HCT116 (cell line): ENCODE measurements around the gene MAGIX. TPM values are rescaled to one million over a fixed set of nuclear protein-coding genes. Genes with fewer than 3 reads are reported as not detected.
"Not testable (repeated sequence)": the region's sequence is repeated elsewhere in the genome, so short reads cannot be mapped to it uniquely, and the experiment has no call there.

Experiments
- ATAC-seq: fragments of 200-7000 bp; cut with Tn5 transposase; 2 replicates; pipeline ENCODE4 v1.9.1; 2020; ENCODE audit warnings: mild to moderate bottlenecking, moderate library complexity
- BruUV-seq: library from RNA; stranded (reverse); fragments of 400-500 nt; replicated peaks from 2 replicates; lab custom pipeline; 2021; lab: Mats Ljungman, UMichigan
- CTCF ChIA-PET: fragments of 300-600 bp; sonication (Branson Sonifier 250); formaldehyde crosslinking; loops from one replicate; lab custom pipeline; 2021; ENCODE audit warnings: antibody characterized with exemption; lab: Charles Lee
- POLR2A ChIA-PET: fragments of 300-600, 350-600 bp; sonication (Branson Sonifier 250); formaldehyde crosslinking; loops from one replicate; lab custom pipeline; 2021; ENCODE audit warnings: antibody characterized with exemption; lab: Charles Lee
- RAD21 ChIA-PET, 2 experiments: fragments of 300-600 bp; sonication (Branson Sonifier 250); formaldehyde crosslinking; loops; one replicate each; lab custom pipeline; 2023; ENCODE audit warnings: low total read pairs in 2 of 2; ENCODE audit not compliant: uncharacterized antibody in 2 of 2, unreplicated experiment in 2 of 2, low non-redundant PET in 1 of 2; lab: Charles Lee
- DNase-seq: peaks from one replicate; pipeline ENCODE4 v3.0.0-alpha.2; 2010; ENCODE audit warnings: low read depth, low spot score
- H2AFZ ChIP-seq: fragments of 200-600 bp; shearing (Covaris generic), sonication (generic); 2 replicates; pipeline ENCODE4 v1.6.1; 2017; ENCODE audit warnings: low read depth, mixed run types, mixed read lengths, antibody characterized with exemption, low read length; ENCODE audit not compliant: poor library complexity, severe bottlenecking
- H3K27ac ChIP-seq: 2 replicates; pipeline ENCODE4 v1.5.1; 2012; ENCODE audit warnings: low read depth, low read length
- H3K27me3 ChIP-seq: fragments of 200-600 bp; sonication (generic); 2 replicates; pipeline ENCODE4 v1.6.1; 2016; ENCODE audit warnings: mixed run types, low read length, mixed read lengths; ENCODE audit not compliant: insufficient read depth
- H3K36me3 ChIP-seq, 2 experiments: fragments of 200-500 bp in 1 of 2; fragments of 200-600 bp in 1 of 2; sonication (Bioruptor generic) in 1 of 2; sonication (generic) in 1 of 2; 2 replicates each; pipeline versions ENCODE4 v1.5.1 to v1.6.1; 2014 to 2016; ENCODE audit warnings: low read length in 2 of 2, inconsistent platforms in 1 of 2, mixed read lengths in 1 of 2, mixed run types in 1 of 2; ENCODE audit not compliant: insufficient read depth in 2 of 2, control insufficient read depth in 1 of 2
- H3K4me1 ChIP-seq, 2 experiments: fragments of 200-600 bp in 1 of 2; sonication (generic) in 1 of 2; 2 replicates each; pipeline versions ENCODE4 v1.5.1 to v1.6.1; 2012 to 2017; ENCODE audit warnings: low read length in 2 of 2, inconsistent platforms in 1 of 2, mild to moderate bottlenecking in 1 of 2, mixed read lengths in 1 of 2, mixed run types in 1 of 2, moderate library complexity in 1 of 2; ENCODE audit not compliant: insufficient read depth in 2 of 2, control insufficient read depth in 1 of 2
- H3K4me2 ChIP-seq: fragments of 200-600 bp; sonication (generic); 2 replicates; pipeline ENCODE4 v1.6.1; 2017; ENCODE audit warnings: mixed run types, low read length, mixed read lengths
- H3K4me3 ChIP-seq, 2 experiments: fragments of 200-600 bp in 1 of 2; sonication (generic) in 1 of 2; replicated peaks in 1 of 2; 2 replicates each; pipeline ENCODE4 v1.5.1; 2011 to 2016; ENCODE audit warnings: low read length in 2 of 2, control low read depth in 1 of 2, low read depth in 1 of 2, mild to moderate bottlenecking in 1 of 2, mixed read lengths in 1 of 2, mixed run types in 1 of 2
- H3K79me2 ChIP-seq: fragments of 200-600 bp; sonication (generic); 2 replicates; pipeline ENCODE4 v1.6.1; 2017; ENCODE audit warnings: mild to moderate bottlenecking, mixed run types, low read length, moderate library complexity, mixed read lengths; ENCODE audit not compliant: insufficient read depth
- H3K9ac ChIP-seq: fragments of 200-600 bp; sonication (generic); 2 replicates; pipeline ENCODE4 v1.6.1; 2016; ENCODE audit warnings: low read length, mixed read lengths
- H3K9me2 ChIP-seq: fragments of 200-600 bp; sonication (generic), shearing (Covaris generic); 2 replicates; pipeline ENCODE4 v1.6.1; 2017; ENCODE audit warnings: mixed run types, mild to moderate bottlenecking, moderate library complexity; ENCODE audit not compliant: insufficient read depth
- H3K9me3 ChIP-seq, 2 experiments: fragments of 200-500 bp in 1 of 2; fragments of 200-600 bp in 1 of 2; sonication (Bioruptor generic) in 1 of 2; sonication (generic) in 1 of 2; 2 replicates each; pipeline ENCODE4 v1.6.1; 2014 to 2017; ENCODE audit warnings: low read length in 2 of 2, mixed read lengths in 2 of 2, inconsistent platforms in 1 of 2, low read depth in 1 of 2, mild to moderate bottlenecking in 1 of 2, mixed run types in 1 of 2, moderate library complexity in 1 of 2; ENCODE audit not compliant: control insufficient read depth in 1 of 2, insufficient read depth in 1 of 2
- H4K20me1 ChIP-seq: fragments of 200-600 bp; sonication (generic), shearing (Covaris generic); 2 replicates; pipeline ENCODE4 v1.6.1; 2017; ENCODE audit warnings: mixed run types, mild to moderate bottlenecking, moderate library complexity; ENCODE audit not compliant: insufficient read depth
- CBX3 ChIP-seq: IDR thresholded peaks from 2 replicates; pipeline ENCODE4 v1.6.1; 2012; ENCODE audit warnings: low read depth
- EGR1 ChIP-seq: IDR thresholded peaks from 2 replicates; pipeline ENCODE4 v1.6.1; 2012; ENCODE audit warnings: low read depth
- EZH2 ChIP-seq: fragments of 200-600 bp; sonication (generic); IDR thresholded peaks from 2 replicates; pipeline ENCODE4 v1.6.1; 2017; ENCODE audit warnings: antibody characterized with exemption, mixed run types
- RAD21 ChIP-seq: IDR thresholded peaks from 2 replicates; pipeline ENCODE4 v1.6.1; 2012; ENCODE audit warnings: low read depth, mild to moderate bottlenecking
- ZFX ChIP-seq: fragments of 450-650 bp; IDR thresholded peaks from 2 replicates; pipeline ENCODE4 v1.6.1; 2017
- intact Hi-C: fragments of 100-400 bp; cut with micrococcal nuclease; formaldehyde crosslinking; loops from 2 replicates; pipeline ENCODE4 v1.10.0; 2022
- total RNA-seq: library from RNA; stranded (reverse); gene quantifications from one replicate; pipeline ENCODE4 v1.2.1, GENCODE V29; 2021; ENCODE audit not compliant: unreplicated experiment
- TF ChIP-seq, protein P1 (sequence below), 3 experiments: fragments of 200-600 bp in 1 of 3; sonication (generic) in 1 of 3; IDR thresholded peaks in 2 of 3; conservative IDR thresholded peaks in 1 of 3; 2 replicates each; pipeline ENCODE4 v1.5.1; 2012 to 2017; ENCODE audit warnings: low read depth in 2 of 3, low read length in 2 of 3, antibody characterized with exemption in 1 of 3, borderline replicate concordance in 1 of 3, control low read depth in 1 of 3, mild to moderate bottlenecking in 1 of 3, mixed read lengths in 1 of 3, mixed run types in 1 of 3, moderate library complexity in 1 of 3; ENCODE audit not compliant: insufficient read depth in 1 of 3

Gene MAGIX
- total RNA-seq, 1 experiment from 2014 or later = 2.6 TPM

DNA sequence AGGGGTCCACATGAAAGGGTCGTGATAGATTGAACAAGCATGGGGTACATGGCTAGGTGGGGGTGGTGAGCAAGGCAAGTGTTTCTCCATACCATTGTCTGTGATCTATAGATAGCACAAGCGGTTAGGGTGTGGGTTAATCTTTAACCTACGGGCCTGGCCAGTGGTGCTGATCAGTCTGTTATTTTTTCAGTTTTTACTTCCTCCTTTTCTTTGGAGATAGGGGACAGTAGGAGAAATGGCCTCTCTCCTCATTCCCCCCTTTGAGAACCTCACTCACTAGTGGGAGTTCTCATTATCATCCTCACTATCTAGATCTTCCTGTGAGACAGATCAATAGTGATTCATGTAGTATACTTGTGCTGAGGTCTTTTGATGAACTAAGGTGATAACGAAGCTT is 22.8 kb upstream of the MAGIX start:
- ATAC-seq (no peak), DNase-seq (no peak)
- H3K27me3 ChIP-seq = no peaks in the 10 kb centered on the region
- H3K27ac ChIP-seq = no peak overlapping the region
- no peak overlapping the region for H3K4me3 ChIP-seq
- H3K9me3 ChIP-seq = no peaks in the 10 kb centered on the region; a peak in 1 of 4 replicates
- H2AFZ ChIP-seq = no peak overlapping the region
- BruUV-seq = no TSS peak
- H4K20me1 ChIP-seq = no peaks in the 10 kb centered on the region
- RAD21 ChIA-PET = no interaction called here
- H3K4me1 ChIP-seq = no peaks in the 10 kb centered on the region
- H3K9ac ChIP-seq = no peak overlapping the region
- no peak overlapping the region for H3K4me2 ChIP-seq
- intact Hi-C loops = no loop called here
- no peaks in the 10 kb centered on the region for H3K9me2 ChIP-seq
- POLR2A ChIA-PET = no interaction called here
- no peak for TF ChIP-seq EGR1
- TF ChIP-seq EZH2 = no peak
- TF ChIP-seq ZFX = no peak
- peak; percentile 63 for TF ChIP-seq CBX3
- TF ChIP-seq, protein P1, sequence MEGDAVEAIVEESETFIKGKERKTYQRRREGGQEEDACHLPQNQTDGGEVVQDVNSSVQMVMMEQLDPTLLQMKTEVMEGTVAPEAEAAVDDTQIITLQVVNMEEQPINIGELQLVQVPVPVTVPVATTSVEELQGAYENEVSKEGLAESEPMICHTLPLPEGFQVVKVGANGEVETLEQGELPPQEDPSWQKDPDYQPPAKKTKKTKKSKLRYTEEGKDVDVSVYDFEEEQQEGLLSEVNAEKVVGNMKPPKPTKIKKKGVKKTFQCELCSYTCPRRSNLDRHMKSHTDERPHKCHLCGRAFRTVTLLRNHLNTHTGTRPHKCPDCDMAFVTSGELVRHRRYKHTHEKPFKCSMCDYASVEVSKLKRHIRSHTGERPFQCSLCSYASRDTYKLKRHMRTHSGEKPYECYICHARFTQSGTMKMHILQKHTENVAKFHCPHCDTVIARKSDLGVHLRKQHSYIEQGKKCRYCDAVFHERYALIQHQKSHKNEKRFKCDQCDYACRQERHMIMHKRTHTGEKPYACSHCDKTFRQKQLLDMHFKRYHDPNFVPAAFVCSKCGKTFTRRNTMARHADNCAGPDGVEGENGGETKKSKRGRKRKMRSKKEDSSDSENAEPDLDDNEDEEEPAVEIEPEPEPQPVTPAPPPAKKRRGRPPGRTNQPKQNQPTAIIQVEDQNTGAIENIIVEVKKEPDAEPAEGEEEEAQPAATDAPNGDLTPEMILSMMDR (IDR thresholded peaks at IDR 0.05 in 2 of 3, conservative IDR thresholded peaks at IDR 0.05 in 1 of 3; ENCODE audit: borderline replicate concordance in 1 of 3, insufficient read depth in 1 of 3, low read depth in 2 of 3, low read length in 2 of 3) = no peak
- H3K79me2 ChIP-seq = no peaks in the 10 kb centered on the region
- CTCF ChIA-PET = no interaction called here
- no peaks in the 10 kb centered on the region for H3K36me3 ChIP-seq

DNA sequence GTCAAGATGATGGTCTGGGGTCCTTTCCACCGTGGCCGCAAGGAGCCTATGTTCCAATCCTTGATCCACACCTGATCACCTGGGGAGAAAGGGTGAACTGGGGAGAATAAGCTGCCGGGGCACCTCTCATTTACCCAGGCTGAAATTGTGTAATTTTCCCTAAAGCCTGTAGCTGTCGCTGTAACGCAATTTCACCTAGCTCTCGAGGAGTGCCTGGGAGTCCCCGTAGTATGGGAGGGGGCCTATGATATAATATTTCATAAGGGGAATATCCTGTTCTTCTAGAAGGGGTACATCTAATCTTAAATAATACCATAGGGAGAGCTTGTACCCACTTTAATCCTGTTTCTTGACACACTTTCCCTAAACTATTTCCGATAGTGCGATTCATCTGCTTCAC is 20.3 kb upstream of the MAGIX start:
- H2AFZ ChIP-seq, DNase-seq, intact Hi-C loops, ATAC-seq, RAD21 ChIA-PET, H3K79me2 ChIP-seq, BruUV-seq, H3K27me3 ChIP-seq, H3K9me3 ChIP-seq, H3K9ac ChIP-seq, H3K4me3 ChIP-seq, H4K20me1 ChIP-seq, H3K27ac ChIP-seq, H3K4me2 ChIP-seq, H3K4me1 ChIP-seq, H3K9me2 ChIP-seq, CTCF ChIA-PET, H3K36me3 ChIP-seq, POLR2A ChIA-PET: not testable (repeated sequence)
- peak; percentile 19; the same call in 1 of the 2 replicates for TF ChIP-seq RAD21

DNA sequence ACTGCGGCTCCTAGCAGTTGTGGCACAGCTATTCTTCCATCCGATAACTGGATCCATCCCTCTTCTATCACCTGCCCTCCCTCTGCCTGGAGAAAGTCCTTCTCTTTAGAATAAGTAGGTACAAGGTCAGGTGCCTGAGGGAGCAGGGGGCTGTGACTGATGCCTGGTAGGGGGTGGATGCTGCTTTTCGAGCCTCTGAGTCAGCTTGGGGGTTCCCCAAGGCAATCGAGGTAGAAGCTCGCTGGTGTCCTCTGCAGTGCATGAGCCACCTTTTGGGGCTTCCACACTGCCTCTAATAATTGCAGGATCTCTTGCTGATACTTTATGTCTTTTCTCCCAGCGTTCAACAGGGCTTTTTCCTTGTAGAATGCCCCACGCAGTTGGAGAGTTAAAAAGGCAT is 19.4 kb upstream of the MAGIX start:
- H3K36me3 ChIP-seq, ATAC-seq, H3K27me3 ChIP-seq, CTCF ChIA-PET, RAD21 ChIA-PET, H3K27ac ChIP-seq, intact Hi-C loops, POLR2A ChIA-PET, H2AFZ ChIP-seq, H3K4me2 ChIP-seq, H3K9me3 ChIP-seq, BruUV-seq, H3K4me1 ChIP-seq, H3K9ac ChIP-seq, H4K20me1 ChIP-seq, DNase-seq, H3K9me2 ChIP-seq, H3K4me3 ChIP-seq, H3K79me2 ChIP-seq: not testable (repeated sequence)
